Inflammatory macrophage treated with lipopolysaccharide for 4 hours (primary cell): ENCODE measurements around the gene THSD4.

Experiments used
- DNase-seq: peaks from one replicate; pipeline ENCODE4 v3.0.0-alpha.2; 2020

THSD4 gene

GRCh38 chr15:71603379-71603778 is 488.1 kb downstream of the THSD4 start:
- no peak for DNase-seq

- no peak for DNase-seq
Observed at GRCh38 chr15:71607383-71607782, 492.1 kb downstream of the THSD4 start.

DNA sequence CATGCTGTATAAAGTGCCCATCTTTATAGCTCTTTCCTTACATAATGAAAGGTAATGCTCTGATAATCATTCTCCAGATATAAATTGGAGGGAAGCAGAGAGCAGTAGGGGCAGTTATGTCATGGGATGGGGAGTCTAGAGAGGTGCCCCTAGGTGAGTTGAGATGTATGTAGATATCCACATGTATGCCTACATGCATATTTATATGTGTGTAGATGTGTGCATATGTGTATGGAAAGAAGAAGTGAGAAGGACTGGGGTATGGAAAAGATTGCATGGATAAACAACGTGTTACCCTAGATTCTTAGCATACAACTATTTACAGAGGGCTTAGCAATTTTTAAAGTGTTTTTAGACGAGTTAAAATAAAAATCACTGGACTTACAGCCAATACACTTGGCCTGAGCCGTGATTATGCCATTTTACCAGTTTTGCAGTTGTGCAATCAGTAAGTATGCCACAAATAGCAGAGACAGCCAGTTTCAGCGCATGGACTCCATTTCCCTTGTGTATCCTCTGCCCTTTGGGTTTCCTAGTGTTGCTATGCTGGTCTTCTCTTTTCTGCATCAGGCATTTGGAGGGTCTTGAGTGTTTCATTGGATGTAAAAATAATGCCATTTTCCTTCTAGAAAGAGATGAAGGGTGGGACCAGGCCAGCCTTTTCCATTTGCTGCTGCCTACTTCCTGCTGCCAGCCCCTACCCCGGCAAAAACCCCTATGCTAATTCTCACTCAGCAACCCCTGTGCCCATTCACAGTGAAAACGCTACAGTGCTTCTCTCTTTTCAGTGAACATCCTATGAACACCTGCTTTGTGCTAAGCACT is 495.7 kb downstream of the THSD4 start:
- no peak for DNase-seq

- DNase-seq, result no peak
Observed at GRCh38 chr15:71611553-71612396, 496.5 kb downstream of the THSD4 start.

GRCh38 chr15:71612397-71612722 is 497.1 kb downstream of the THSD4 start:
- DNase-seq, result no peak

- DNase-seq, result no peak
Observed at GRCh38 chr15:71612869-71613268, 497.6 kb downstream of the THSD4 start.

DNA sequence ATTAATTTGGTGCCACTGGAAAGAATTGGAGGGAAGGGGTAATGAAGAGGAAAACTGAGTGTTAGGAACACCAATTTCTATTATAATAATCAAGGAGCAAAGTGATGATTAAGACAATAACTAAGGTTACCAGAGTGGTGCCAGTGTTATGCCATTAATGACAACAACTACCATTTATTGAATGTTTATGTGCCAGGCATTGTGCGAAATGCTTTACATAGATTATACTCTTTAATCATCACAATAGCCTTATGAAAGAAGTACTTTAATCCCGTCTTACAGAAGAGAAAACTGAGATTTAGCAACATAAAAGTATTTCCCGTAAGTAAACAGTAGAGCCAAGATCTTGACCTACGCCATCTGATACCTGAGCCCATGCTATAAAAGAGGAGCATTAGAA is 507.8 kb downstream of the THSD4 start:
- no peak for DNase-seq

GRCh38 chr15:71626596-71627088 is 511.4 kb downstream of the THSD4 start:
- DNase-seq, result no peak

DNA sequence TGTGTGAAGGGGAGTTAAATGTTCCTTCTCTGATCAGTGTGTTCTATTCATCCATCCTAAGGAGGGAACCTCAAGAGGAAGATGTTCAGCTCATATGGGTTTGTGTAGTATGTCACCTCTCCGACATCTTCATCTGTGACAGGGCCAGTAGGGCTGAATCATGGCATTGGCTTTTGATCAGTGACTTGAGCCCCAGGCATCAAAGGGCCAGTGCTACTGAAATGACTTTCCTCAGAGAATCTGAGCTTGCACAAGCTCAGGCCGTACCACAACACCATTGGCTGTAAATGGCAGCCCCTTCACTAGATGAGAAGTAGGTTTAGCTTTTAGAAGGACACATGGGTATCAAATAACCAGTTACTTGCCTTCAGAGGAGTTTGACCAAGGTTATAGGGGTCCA is 511.9 kb downstream of the THSD4 start:
- no peak for DNase-seq

DNA sequence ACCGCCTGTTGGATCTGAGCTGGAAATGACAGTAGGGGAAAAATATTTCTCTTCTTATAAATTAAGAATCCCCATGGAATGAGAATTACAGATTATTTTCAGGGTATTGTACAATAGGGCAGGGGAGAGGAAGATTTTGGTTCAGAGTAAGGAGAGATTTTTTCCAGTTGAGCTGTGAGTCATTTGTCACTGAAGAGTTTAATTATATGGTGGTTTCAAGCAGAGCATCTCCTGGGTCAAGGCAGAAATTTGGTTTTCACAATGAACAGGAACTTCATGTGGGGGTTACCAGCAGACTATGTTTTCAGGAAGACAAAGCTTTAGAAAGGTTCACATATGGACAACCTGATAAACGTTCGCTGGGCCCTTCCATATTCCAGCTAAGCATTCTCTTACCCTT is 512.3 kb downstream of the THSD4 start:
- DNase-seq, result no peak

DNA sequence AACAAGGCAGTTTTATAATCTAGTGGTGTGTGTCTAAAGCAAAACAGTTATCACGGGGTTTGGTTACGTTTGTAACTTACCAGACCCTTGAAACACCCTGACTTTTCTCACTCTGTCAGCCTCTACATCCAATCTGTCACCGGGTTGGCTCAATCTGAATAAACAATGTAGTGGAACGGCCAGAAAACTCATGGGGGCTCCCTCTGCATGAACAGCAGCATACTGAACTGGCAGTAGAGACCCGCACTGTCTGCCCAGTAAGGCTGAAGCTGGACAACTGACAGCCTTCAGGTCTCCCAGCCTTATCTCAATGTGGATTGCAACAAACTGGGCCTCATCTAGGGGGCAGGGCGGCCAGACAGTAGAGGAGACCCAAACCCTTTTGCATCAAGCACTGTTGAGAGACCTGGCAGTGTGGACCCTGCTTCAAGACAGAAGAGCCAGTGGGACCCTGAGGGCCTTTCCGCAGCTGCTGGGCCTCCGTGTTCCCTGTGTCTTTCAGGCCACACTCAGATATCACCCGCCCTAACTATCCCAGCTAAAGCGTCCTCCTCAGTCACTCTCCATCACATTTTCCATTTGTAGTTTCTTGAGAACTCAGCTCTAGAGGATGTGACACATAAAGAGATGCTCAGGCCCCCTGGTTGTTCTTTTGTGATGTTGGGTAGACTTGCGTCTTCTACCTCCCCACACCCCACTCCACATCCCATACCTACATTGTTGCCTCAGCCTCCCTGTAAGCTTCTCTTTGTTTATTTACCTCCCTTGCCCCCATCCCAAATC is 513.9 kb downstream of the THSD4 start:
- DNase-seq, result no peak

- DNase-seq, result no peak
Observed at GRCh38 chr15:71629781-71630474, 514.7 kb downstream of the THSD4 start.

DNA sequence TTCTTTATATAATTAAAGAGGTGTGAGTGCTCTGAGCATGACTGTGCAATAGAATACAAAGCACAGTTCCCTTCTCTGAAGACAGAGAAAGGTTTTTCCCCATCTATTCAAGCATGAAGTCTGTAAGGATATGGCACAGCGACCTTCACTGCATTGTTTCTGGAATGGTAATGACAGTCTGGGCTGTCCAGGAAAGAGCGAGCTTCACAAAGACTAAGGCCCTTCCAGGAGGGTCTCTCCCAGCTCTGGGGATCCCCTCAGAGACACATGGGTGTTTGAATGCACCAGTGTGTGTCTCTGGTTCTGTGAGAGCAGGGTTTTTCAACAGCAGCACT is 515.2 kb downstream of the THSD4 start:
- no peak for DNase-seq

DNA sequence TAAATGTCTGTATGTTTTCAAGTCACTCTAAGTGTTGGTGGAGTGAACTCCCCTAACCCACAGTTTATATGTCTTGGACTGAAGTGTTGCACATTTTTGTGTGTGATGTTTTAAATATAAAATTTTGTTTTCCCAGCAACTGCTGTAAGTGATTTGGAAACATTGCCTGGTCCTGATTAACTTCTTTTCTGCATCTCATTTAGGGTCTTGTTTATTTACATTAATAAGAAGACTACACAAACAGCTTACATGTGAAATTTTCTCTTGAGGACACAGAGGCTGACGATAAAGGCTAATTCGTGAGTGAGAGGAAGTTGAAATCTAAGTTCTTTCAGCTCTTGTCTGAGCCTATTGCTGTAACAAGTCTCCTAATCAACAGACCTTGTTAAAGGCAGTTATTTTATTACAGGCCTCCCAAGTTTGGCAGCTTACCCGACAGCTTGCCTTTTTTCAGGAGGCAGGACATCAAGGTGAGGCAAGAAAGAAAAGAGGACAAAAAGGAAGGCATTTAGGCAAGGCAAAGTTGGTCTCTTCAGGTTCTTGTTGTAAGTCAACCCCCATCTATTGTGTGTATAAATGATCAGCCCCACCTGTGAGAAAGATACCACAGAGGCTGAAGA is 517.4 kb downstream of the THSD4 start:
- DNase-seq, result no peak

DNA sequence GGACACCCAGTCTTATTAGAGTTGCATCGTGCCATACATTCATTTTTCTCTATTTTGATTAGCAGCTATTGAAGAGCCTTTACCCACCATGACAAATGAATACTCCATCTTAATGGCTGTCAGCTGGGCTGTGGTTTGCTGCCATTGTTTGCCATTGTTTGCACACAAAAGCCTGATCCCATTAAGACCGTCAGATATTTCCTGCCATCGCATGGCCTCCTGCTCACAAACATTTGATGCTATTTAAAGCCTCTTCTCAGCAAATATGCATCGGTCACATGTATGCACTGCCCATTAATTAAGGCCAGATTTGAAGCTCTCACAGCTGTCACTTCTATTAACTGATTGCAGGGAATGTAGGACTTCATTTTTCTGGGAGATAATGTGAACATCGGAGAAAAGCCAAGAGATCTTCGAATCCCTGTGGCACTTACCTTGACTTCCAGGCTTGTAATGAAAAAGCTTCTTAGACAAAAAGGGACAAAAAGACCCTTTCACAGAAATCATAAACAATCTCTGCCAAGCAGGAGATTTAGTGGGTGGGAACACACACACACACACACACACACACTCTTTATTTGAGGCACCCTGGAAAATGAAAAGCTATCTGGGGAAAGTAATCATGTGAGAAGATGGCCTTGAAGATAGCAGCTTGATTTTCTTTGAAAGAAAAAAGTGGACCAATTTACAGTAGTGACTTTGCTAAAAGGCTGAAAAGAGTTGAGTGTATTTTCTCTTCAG is 519.7 kb downstream of the THSD4 start:
- DNase-seq, result no peak

DNA sequence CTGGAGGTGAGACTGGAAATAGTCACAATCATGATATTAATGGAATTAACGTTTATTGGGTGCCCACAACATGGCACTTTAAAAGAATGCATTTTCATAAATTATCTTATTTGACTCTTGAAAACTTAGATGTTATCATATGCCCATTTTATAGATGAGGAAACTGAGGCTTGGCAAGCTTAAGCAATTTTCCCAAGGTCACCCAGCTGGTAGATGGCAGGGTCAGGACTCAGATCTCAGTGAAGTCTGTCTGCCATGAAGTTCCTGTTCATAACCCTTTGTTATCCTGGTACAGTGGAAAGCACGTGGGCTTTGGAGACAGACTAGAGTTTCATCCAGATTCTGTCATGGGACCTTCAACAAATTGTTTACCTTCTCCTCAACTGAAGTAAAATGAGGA is 520.5 kb downstream of the THSD4 start:
- DNase-seq, result no peak

DNA sequence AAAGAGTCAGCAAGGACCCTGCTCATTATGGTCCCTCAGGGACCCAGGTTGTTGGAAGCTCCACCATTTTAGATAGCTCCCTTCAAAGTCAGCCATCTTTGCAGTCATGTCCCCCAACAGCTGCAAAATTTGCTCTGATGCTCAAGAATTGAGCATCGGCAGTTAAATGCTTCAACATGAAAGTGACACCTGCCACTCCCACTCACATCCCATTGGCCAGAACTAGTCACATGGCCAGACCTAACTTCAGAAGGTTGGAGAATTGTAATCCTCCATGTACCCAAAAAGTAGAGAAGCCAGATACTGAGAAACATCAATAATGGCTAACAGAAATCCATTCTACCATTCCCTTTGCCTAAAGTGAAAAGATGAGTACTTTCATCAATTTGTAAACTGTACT is 523.6 kb downstream of the THSD4 start:
- DNase-seq, result no peak

- DNase-seq, result no peak
Observed at GRCh38 chr15:71639471-71639870, 524.2 kb downstream of the THSD4 start.

DNA sequence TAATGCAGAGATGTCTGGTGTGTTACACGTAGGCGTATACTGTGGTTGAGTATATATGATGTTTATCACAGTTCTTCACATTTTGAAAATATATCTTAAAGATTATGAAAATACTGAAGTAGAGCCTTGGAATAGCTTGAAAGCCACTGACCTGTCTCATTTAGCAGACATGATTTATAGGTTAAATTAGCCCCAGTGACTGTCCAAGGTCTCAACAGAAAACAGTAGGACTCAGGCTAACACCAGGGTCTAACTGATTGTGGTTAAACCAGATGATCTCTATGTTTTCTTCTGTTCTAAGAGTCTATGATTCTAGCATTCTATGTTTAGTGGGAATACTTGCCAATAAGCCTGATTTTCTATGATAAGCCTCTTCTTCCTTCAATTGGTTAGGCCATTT is 528.6 kb downstream of the THSD4 start:
- DNase-seq, result no peak

DNA sequence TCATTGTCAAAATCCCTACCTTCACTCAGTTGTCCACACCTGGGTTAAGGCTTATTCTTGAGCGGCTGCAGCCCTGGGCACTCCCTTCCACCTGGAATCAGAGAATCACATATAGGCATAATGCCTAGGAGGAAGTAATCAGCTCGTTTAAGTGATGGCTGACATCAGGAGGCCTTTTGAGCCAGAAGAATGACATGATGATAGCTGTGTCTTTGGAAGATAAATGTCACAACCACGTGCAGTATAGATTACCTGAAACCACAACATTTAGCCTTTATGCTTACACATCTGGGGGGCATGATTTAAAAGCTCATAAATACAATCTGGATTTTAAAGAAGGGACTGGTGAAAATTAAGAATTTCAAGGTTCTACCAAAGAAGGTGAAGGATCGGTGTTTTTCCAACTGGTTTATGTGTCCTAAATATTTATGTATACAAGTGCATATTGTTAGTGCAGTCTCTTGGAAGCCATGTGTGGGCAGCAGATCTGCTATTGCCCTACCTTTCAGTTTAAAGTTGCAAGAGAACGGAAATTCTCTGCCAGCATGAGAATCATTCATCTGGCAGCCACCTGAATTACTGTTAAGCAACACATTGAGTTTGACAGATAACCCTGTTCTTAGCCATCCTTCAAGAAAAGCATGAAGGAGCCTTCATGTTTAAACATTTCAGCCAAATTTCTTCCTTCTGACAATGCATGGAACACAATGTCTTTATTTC is 531.7 kb downstream of the THSD4 start:
- DNase-seq, result no peak

- DNase-seq, result no peak
Observed at GRCh38 chr15:71647487-71647808, 532.2 kb downstream of the THSD4 start.
